ENCODE results near the gene ITSN1.

Gene ITSN1

DNA sequence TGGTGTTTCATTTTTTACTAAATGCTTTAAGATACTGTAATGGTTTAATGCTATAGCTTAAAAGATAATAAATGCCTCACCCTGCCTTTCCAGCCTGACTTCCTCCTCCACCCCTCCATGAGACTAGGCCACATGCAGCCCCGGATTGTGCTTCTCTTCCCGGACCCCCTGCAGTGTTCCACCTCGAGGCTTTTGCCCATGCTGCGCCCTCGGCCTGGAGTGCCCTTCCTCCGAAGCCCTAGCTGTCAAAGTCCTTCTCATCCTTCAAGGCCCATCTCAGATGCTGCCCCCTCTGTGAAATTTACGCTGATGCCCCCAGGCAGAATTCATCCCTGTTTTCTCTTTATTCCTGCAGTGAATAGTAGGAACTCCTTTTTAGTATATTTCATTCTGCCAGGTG lies 174.8 kb downstream of the ITSN1 start:
- DNase-seq, result no peak

DNA sequence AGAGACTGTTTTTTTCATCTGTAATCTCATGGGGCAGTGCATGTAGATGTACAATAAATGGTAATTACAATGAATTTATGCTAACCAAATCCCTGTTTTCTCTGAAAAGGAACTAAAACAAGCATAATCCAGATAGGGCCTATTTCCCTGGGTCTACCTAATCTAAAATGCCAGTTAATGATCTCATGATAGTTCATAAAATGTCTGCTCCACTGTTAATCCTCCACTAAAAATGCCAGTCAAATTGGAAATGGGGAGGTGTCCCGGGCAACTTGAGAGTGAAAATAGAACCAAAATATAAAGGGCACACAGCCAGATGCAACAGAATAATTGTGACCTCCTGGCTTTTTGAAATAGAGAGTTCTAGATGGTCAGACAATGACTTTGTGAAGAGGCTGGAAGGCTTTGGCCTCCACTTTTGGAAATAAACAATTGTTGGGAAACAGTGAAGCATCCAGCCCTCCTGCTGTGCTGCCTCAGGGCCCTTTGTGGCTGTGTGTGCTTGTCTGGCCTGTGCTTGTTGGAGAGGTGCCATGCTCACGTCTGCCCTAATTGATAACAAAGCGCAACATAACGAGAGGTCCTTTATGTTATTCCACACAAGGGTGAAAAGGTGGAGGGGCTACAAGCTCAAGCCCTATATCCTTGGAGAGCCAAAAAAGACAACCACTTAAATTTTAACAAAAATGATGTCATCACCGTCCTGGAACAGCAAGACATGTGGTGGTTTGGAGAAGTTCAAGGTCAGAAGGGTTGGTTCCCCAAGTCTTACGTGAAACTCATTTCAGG lies 175.6 kb downstream of the ITSN1 start:
- DNase-seq, result peak; percentile 21 to 39 (median 36)

DNA sequence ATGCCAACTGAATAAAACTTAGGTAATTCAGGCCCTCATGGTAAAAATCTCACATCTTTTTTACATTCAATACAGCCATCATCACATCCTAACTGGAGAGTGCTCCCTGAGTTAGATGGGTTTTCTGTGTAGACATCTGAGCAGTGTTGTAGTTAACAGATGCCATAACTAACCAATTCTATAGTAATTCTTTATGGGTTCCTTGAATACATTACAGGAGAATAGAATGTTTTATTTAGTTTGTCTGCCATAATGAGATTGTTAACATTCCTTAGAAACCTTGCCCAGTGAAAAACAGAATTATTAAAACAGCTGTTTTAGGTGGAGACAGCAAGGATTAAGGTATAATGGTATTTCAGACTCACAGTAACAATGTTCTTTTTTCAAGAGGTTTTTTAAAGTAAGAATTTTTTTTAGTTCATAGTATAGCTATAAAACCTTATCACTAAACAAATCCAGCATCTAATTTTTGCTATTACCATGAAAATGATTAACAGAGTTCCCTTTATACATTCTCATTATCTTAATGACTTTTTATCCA lies 178.0 kb downstream of the ITSN1 start:
- no peak for DNase-seq

DNA sequence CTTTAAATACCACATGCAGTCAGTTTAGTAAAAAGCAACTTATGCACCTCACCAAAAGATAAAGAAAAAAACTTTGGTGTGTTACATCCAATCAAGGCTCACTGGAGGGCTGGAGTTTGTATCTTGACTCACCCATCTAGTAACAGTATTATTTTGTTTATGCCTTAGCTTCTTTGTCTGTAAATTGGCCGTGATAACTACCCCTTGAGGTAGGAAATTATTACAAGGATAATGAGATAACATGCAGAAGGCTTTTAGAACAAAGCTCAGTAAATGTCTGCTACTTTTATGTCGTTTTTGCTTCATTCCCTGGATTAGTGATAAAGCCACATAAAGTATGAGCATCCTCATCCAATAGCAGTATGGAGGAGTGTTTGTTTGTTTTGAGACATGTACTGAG lies 178.5 kb downstream of the ITSN1 start:
- DNase-seq, result no peak

DNA sequence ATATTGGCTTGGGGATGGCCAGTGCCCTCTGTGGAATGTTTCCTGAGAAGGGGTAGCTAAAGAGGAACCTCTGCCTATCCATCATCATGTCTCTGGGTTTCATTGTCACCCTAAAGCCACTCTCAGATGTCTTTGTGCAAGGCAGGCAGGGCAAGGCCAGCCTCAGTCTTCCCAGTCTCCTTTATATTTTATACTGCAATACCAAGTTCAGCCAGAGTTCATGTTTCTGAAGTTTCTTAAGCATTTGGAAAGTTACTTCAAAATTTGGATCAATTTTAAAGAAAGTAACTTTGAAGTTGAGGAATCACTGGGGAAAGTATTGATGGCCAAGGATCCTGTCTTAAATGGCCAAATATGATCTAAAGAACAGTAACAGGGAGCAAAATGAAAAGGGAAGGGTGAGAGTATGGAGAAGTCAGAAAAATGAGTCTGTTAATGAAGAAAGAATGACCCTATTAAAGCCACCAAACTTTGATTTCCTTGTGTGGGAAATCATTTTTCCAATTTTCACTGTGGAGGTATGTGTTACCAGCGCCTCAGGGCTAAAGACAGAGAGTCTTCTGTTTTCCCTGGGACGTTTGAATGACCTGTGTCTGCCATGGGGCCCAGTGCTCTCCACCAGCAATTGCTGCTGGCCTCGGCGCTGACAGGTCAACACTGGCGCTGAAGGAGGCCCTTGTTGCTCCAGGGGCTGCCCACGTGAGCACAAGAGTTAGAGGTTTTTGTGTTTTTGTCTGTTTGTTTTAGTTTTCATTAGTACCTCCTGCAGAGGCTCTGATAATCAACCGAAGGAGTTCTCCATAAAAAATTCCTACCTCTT lies 179.4 kb downstream of the ITSN1 start:
- no peak for DNase-seq

DNA sequence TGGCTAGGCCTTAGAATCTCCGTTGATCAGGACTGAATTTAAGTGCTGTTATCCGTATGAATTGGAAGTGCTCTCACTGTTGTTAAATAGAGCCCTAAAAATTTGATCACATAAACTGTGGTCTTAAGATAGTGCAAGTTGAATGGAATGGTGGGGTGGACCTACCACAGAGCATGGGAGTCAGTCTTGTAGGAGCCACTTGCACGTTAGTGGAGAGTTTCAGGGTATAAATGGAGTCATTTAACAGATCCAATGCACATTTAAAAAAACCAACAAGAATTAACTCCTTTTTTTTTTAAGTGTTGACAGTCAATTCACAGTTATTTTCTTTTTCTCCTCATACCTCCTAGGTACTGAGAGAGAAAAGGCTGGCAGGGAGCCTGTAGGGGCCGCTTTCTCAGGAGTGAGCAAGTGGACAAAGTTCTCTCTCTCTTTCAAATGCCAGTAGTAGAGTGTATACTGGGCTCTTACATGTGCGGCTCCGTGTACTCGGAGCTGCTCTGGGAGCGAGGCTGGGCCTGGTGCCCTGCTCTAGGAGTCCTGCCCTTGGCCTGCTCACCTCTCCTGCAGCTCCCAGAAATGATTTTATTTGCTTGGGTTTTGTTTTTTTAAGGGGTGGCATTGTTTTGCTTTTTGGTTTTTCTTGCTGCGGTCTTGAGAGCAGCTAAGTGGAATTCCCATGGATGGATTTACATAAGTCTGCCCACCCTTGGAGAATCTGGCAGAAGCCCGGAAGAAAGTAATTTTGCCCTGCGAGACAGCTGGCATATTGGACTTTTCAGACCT lies 182.0 kb downstream of the ITSN1 start:
- no peak for DNase-seq

DNA sequence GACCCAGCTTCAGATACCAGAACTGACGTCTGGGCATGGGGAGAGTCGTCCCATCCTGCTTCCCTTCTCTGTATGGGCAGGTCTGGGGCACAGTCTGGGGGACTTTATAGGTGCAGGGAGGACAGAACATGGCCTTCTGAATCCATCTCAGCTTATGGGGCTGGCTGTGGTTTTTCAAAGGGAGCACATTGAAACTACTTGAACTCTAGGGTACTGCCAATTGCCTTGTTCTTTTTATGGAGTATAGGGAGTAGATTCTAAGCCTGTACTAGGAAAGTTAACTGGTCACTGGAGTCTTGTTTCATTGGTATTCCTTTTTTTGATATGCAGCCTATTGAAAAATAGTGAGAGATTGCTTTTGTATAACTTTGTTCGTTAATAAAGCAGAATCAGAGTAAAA lies 183.1 kb downstream of the ITSN1 start:
- no peak for DNase-seq

DNA sequence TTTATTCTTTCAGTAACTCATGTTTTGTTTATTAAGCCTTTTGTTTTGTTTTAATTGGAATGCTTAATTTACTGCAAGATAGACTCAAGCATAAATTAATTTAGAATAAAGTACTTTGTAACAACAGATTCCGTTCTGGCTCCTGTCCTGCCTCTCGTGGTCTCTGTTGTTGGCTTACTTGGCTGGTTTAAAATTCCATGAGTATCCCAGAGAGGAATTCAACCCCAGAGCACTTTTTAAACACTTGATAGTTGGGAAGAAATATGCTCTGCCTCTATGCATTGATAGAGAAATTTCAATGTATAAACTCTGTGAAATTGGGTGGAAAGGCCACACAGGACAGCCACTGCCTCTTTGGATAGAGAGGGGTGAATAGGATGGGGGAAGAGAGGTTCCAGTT lies 183.6 kb downstream of the ITSN1 start:
- DNase-seq, result no peak

DNA sequence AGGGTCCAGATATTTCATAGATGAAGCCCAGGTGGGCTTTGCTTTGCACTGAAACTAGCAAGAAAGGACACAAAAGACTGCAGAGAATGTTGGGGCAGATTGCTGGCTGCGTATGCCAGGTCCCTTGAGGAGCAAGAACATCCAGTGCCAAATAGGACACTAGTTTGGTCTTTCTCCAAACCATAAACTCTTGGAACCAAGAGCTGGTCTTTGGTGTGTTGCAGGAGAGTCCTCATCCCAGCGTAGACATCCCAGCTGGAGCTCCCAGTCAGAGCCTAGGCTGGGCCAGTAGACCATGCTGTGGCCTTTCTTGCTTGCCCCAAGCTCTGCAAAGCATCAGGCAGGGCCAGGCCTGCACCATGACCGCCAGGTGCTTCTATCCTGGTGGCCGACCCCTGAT lies 185.8 kb downstream of the ITSN1 start:
- DNase-seq, result no peak

DNA sequence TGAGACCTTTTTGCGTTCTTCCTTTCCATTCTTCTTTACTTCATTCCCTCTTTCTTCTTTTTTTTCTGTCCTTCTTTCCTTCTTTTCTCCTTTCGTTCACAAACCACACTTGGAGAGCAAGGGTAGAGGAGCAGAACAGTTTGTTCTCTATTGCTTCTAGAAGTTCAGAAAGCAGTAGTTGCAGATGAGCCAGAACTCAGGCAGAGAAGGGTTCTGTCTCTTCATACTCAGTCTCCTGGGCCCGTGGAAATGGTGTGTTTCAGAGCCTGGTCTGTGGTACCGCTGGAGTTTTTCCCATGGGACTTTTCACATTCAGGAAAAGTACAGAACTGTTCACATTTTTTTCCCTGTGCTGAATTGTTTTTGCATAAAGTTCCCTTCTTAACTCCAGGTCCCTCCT lies 186.3 kb downstream of the ITSN1 start:
- DNase-seq, result no peak

DNA sequence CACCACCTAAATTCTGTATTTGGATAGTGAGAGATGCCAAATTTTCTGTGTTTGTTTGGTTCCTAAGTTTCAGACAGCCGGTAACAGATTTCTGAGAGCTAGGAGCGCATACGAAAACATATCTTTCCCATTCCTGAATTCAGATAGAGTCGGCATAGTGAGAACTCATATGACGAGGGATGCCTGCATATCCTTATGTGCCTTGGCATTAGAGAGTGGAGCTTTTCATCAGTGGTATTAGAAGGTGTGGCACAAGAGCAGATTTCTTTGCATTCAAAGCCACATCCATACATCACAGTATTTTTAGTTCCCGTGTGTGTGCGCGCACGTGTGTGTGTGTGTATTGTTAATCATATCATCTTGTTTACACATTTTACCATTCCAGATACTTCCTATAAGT lies 187.5 kb downstream of the ITSN1 start:
- DNase-seq, result no peak

DNA sequence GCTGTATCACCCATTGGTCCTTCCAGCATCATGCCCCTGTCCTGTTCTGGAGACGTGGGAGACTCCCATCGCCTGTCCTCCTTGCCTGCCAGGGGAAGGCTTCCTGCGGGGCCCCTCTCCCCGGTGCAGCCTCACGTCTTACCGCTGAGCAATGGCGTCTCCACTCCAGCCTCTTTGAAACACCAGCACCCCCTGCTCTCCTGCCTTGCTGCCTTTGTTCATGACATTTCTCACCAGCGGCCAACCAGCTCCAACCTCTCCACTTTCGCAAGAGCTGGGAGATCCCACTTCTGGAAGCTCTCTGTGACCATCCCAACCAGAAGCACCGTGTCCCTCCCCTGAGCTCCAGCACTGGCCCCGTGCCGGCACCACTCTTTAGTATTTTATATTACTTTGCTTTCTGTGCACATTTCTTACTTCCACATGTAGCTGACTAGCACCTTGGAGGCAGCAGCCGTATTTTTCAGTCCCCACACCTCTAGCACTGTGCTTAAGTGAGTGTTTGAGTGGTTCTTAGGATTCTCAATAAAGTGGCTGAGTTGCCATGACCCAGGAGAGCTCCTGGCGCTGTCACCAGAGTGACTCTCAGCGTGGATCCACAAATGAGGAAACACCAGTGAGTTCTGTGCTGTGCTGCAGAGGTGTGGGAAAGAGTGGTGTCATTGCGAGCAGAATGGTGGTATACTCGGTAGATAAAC lies 189.8 kb downstream of the ITSN1 start:
- no peak for DNase-seq

DNA sequence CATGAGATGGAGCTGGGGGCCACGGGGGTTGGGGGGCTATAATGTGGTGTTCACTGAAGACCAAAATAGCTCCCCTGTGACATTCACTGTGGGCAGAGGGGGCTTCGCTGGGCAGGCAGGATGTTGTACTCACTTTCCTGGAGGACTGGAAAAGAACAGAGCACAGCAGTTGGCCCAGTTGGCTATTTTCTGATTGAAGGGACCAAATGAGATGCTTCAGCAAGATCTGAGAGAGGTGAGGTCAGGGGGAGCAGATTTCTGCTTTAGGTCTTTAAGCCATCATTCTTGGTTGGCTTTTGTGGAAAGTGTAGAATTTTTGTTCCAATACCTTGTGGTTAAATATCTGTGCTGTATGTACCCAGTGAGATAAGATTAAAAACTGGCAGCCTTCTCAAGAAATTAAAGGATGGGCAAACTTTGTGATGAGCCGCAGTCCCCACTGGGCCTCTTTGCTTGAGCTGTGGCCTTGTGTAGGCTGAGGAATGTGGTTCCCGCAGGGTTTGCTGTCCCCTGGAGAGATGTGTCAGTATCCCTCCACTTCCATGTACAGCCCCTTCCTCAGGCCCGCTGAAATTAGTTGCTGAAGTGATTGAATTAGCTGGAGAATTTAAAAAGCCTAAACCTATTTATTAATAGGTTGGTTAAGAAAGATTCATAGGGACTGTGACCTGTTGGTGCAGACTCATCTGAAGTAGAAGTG lies 192.7 kb downstream of the ITSN1 start:
- no peak for DNase-seq

DNA sequence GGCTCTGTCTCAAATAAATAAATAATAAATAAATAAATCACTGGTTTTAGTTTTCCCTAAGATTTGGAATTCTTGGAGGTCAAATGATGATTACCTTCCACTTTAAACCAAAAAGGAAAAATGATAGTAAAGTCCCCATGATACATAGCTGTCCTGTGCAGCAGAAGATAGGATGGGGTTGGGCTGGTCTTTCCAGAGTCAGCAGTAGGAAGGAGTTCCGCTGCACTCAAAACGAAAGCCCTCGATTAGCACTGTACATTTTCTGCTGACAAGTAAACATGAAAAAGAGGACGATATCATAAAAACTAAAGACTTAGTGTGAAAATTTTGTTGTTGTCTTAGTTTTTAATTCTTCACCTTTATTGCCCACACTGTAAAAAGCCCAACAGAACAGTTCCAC lies 193.6 kb downstream of the ITSN1 start:
- no peak for DNase-seq

DNA sequence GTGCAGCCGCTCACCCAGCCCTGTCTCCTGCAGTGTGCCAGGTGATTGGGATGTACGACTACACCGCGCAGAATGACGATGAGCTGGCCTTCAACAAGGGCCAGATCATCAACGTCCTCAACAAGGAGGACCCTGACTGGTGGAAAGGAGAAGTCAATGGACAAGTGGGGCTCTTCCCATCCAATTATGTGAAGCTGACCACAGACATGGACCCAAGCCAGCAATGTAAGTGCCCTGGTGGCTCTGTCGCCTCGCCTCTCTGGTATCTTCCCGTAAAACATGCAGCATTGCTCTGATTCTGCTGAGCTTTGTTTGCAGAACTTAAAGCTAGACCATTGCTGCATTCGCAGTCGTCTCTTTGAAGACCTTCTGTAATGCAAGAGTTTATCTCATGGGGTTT lies 194.1 kb downstream of the ITSN1 start:
- DNase-seq, result no peak

DNA sequence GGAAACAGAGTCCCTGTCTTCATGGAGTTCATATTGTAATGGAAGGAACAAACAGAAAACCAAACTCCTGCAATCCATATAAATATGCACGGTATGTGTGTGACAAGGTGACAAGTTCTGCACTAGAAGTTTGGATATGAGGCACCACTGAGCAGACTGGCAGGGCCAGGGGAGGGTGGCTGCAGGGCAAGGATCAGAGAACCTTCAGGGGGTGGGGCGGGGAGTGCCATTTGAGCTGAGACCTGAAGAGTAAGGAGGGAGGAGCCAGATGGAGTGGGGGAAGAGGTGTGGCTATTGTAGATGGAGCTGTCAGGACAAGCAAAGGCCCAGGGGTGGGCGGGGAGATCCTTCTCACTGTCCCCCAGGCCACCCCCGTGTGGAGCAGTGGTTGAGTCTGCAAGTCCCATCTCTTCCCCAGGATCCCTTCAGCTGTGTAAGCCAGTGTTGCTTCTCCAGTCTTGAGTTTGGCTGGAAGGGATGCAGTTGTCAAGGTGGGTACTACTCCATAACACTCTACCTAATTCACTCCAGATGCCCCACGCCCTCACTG lies 196.9 kb downstream of the ITSN1 start:
- DNase-seq, result no peak

DNA sequence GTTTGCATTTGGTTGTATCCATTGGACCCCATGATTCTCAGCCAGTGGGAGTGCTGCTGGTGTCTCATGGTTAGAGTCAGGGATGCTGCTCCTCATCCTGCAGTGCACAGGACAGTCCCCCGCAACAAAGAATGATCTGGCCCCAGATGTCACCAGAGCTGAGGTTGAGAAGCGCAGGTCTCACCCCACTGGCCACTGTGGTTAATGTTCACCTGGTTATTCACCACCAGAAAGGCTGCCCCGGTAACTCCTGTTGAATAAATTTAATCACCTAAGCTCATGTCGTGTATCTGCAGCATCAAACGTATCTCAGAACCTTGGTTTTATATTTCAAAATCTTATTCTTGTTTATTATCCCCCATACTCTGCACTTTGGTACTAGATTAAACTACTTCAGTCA lies 197.5 kb downstream of the ITSN1 start:
- no peak for DNase-seq

DNA sequence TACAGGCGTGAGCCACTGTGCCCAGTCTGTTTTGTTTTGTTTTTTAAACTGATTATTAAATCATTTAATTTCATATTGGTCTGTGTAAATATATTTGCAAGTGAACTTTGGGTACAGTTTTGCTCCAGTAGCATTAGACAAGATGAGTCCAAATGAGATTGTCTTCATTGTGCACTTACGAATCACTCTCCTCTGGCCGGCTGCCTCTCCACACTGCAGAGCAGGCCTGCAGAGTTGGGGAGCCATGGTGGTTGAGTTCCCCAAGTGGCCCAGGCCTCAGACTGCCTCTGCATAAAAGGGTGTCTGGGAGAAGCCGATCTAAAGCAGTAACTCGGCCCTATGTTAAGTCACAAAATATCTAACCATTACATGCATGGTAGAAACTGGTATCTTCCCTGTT lies 198.5 kb downstream of the ITSN1 start:
- no peak for DNase-seq

DNA sequence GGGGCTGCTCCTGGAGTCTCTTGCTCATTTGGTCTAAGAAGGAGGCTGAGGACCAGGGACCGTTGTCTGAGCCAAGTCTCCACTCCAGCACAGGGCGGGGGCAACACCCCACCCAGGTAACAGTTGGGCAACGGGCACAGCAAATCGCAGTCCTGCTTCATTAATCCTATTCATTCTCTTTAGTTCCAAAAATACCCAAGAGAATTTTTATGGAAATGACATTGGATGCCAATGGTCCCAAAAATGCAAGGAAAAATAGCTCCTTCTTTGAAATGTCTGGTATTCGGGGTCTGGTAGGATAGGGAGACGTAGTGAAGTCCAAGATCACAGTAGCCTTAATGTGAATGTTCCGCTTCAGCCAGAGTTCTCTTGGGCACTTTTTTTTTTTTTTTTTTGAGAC lies 199.3 kb downstream of the ITSN1 start:
- no peak for DNase-seq

DNA sequence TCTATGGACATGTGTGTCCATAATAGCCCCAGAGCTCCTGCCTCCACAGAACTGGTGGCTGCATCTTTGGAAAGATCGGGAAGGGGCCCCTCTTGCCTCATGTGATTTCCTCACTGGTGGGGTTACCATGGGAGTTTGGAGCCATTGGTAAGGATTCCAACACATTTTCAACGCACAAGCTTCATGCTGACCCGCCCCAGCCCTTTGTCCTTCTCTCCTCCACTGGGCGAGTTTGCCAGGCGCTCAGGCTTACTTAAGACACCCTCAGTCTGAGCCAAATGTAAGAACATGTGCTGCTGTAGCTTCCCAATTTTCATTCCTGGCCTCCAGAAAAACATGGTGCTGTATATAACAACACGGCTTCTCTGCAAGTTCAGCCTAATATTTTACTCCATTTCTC lies 200.9 kb downstream of the ITSN1 start:
- DNase-seq, result no peak

DNA sequence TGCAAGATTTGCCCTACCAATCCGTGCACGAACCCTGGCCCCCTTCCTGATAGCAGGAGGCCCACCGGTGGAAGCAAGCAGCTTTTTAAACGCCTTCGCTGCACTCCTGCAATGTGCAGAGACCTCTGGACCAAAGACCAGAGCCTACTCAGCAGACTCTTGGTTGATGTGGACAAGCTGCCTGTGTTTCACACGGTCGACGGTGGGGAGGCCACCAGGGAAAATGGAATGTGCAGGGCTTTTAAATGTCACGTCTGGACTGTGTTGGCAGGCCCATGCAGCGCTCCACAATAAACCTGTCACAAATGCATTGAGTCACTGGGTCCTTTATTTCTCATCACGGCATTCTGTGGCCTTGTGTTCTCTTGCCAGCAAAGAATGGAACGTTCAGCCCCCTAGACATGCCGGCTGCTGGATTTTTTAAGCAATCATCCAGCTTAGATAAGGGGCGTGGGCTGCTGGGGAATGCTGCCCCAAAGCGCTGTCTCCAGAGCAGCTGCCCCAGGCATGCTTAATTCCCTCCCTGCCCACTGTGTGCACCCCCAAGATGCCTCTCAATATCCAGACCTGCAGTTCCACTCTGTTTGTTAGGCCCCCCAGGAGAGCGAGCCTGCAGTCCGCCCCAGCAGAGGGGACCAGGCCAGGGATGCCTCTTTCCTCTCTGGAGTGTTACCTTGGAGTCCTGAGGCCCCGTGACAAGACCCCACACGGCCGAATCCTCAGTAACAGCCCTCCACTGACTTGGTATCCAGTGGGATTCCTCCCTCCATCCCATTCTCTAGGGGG lies 202.0 kb downstream of the ITSN1 start:
- DNase-seq, result no peak
